ENCODE data around the gene AK1.
A peak's percentile ranks its signal among the peaks of the same experiment; 100 is the strongest.

The AK1 gene

DNA sequence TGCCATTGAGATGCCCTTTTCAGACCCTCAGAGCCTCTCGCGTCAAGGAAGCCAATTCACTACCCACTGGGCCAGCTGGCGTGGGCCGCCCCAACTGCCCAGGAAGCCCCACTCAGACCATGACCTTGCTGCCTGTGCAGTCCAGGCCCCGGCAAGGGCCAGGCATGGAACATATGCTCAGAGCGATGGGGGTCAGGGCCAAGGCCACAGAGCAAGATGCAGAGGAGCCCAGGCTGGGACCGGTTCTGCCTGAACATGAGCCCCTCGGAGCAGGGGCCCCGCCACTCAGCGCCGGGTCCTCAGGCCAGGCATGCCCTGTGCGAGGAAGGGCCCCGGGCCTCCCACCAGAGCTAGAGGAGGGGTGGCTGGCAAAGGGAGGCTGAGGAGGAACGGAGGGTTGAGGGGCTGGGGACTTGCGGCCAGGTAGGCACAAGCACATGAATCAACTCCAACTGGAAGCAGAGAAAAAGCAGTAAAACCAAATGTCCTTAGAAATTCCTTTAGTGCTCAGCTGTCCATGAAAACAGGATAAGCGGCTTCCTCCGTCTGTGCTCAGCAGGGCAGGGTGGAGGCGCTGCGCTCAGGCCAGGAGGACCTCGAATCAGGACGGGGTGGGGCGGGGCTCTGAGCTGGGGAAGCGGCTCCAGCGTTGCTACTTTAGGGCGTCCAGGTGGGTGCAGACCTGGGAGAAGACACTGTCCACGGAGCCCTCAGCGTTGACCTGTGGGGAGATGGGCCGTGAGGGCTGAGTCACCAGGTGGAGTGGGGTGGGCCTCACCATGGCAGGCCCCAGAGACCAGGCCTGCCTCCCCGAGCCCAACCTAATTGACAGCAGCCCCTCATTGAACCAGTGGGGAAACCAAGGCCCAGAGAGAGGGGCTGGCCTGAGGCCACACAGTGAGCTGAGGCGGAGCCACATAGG lies 9.9 kb downstream of the AK1 start:
- no peak for DNase-seq (ENCODE audit: low read depth)

DNA sequence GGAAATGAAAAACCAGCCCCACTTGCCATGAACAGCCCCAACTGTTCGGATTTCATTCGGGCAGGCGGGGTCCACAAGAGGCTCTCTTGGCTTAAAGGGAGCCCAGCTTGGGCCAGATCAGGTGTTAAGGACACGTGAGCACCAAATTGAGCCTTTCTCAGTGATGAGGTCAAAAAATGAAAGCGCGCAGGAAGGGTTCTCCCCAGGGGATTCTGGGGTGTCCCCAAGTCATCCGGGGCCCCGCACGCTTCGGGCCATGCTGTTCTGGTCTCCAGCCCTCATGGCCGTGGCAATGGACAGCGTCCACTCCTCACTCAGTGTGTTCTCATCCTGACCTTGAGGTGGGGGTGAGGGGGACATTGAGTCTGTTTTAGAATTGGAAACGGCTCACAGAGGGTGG lies 10.9 kb downstream of the AK1 start:
- DNase-seq (ENCODE audit: low read depth) = no peak

DNA sequence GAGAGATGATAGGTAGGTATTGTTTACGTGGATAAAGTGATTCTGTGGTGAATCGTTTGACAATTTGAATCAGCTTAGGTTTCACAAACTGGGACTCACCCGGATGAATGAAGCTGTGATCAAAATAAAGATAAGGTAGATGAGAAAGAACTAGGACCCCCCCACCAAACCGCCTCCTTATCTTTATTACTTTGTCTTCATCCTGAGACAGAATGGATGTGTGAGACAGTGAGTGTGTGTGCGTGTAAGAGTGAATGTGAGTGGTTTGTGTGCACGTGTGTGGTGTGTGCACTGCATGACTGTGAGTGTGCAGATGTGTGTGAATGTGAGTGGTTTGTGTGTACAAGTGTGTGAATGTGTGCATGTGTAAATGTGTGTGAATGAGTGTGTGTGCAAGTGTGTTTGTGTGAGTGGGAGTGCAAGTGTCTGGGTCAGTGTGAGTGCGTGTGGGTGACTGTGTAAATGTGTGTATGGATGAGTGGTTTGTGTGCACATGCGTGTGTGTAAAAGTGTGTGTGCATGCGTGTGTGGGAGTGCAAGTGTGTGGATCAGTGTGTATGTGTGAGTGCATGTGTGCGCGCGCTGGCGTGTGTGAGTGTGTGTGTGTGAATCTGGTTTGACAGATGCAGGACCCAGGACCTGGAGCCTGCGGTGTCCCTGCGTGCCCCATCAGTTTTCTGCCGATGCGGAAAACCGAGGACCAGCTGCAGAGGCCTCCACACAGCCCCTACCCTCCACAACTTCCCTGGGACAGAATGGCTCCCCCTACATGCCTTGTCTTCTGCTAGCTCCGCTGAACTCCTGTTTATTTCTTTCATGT lies 11.6 kb downstream of the AK1 start:
- no peak for DNase-seq (ENCODE audit: low read depth)

DNA sequence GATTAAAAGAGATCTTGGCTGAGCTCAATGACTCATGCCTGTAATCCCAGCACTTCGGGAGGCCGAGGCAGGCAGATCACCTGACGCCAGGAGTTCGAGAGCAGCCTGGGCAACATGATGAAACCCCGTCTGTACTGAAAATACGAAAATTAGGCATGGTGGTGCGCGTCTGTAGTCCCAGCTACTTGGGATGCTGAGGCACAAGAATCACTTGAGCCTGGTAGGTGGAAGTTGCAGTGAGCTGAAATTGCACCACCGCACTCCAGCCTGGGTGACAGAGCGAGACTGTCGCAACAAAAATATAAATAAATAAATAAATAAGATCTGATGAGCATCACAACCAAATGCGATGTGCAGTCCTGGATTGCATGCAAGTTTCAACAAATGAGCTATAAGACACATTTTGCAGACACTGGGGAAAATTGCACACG lies 14.3 kb downstream of the AK1 start:
- no peak for DNase-seq (ENCODE audit: low read depth)

DNA sequence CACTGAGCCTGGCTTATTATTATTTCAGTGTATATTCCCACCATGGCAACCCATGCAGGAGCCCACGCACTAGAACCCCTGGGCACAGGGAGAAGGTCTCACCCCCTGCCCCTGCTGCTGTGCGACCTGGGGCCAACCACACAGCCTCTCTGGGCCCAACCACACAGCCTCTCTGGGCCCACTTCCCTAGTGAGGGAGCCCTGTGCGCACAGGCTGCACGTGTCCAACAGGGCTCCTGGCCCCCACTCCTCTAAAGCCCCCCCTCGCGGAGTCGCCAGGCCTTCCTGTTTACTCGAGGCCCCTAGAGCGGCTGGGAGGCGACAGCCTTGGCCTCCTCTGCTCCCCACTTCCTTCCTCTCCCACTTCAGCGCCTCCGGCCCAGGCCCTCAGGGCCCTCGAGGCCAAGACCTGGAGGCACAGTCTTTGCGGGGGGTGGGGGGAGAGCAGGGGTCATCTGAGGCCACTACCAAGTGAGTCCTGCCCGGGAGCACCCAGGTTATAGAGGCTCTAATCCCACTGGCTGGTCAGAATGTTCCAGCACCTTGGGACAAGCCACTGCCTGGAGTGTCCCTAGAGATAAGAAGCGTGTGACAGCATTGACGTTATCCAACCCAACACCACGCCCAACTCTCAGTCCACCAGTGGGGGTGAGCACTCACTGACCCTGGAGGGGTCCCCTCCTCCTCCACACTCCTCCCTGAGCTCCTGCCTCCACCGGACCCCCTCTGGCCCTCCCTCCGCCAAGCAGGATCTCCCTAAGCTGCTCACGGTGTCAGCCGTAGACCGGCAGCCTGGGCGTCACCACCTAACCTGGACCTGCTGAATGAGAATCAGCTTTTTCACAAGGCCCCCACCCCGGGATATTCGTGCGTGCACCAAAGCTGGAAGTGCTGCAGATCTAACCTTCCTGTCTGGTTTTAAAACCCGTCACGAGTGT lies 15.1 kb downstream of the AK1 start:
- peak; percentile 24 for DNase-seq (ENCODE audit: low read depth)

DNA sequence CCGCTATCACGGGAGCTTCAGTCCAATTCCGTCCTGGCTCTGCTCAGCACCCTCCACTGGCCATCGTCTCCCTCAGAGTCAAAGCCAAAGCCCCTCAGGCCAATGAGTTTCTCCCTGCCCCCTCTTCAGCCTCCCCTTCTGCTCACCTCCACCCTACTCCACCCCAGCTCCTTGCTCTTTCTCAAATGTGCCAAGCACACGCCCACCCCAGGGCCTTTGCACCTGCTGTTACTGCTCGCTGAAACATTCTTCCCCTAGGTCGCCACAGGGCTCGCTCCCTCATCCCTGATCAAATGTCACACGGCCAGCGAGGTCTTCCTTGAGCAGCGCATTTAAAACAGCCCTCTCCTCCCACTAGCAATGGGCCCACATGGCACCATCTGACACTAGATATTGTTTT lies 16.7 kb downstream of the AK1 start:
- DNase-seq (ENCODE audit: low read depth) = no peak

DNA sequence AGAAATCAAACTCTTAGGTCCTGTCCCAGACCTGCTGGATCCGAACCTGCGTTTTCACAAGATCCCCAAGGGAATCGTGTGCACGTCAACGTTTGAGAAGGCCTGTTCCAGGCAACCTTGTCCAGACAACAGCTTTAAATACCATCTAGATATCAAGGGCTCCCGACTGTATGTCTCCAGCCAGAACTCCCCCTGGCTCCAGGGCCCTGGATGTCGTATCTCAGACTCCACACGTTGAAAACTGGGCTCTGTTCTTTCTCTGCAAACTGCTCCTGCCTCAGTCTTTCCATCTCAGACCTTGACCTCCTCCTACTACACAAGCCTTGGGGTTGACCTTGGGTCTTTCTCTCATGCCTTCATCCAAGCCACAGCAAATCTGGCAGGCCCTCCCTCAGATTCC lies 17.2 kb downstream of the AK1 start:
- DNase-seq (ENCODE audit: low read depth) = no peak

DNA sequence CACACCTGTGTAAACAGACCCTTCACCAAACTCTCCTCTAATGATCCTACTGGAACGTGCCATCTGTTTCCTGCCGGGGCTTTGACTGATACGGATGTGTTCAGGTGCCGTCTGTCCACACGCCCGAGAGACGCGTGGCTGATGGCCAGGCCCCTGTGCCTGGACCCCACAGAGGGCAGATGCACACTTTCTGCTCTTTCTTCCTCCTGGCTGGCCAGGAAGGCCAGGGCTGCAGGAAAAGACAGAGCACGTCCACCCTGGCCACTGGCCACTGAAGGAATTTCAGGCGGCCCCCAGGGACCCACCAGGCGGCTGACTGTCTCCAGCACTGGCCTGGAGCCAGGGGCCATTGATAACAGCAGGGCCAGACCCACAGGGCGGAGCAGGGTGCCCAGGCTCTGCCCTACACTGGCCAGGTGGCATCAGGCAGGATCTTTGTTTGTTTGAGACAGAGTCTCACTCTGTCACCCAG lies 19.4 kb downstream of the AK1 start:
- no peak for DNase-seq (ENCODE audit: low read depth)

DNA sequence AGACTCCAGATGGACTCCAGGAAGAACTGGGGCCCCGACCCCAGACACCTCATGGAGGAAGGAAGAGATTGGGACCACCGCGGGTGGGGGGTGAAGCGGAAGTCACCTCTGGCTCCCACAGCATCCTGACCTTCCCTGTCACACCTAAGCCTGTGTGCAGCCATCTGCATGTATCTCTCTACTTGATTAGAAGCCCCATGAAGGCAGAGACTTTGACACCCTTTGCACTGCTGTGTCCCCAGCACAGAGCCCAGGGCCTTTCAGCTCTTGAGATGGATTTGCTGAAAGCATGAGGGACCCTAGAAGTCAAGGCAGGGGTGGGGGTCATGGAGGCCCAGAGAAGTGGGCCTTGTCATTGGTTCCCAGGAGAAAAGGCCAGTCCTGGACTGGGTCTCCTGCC lies 20.2 kb downstream of the AK1 start:
- no peak for DNase-seq (ENCODE audit: low read depth)

DNA sequence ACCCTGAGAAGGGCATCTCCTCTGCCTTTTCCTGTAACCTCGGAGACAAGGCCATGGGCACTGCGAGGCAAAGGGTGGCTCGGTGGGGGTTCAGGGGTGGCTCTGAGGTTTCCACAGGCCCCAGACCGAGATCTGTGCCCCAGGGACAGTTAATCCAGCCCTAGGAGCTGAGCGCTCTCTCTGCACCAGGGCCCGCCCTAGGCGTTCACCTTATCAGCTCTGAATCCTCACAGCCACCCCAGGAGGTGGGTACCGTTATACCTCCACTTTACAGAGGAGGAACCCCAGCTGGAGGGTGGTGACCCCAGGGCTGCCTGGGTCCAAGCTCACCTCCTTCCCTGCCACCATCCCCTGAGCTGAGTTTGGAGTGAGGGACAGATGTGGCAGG lies 20.8 kb downstream of the AK1 start:
- DNase-seq (ENCODE audit: low read depth) = no peak

DNA sequence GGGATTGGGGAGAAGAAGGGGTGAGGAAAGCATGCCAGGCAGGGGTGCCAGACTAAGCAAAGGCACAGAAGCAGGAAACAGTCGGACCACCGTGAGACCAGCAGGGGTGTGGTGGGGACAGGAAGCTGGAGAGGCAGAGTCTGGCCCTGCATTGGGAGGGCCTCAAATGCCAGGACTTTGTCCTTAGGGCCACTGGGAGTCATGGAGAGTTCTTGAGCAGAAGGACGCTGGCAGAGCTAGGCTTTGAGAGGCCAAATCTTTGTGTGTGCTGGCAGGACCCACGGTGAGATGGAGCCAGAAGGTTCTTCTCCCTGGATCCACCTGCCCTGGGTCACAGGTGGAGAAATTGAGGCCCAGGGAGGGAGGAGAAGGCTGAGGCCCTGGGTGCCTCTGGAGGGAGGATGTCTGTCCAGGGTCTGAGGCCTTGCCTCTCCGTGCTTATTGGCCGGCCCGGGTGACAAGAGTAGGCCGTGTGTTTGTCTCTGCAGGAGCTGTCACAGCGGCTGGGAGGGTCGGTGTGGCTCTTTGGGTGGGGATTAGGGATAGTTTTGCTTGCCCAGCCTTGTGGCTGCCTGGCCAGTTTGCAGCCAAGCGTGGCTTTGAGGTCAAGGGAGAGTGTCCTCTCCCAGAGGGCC lies 21.3 kb downstream of the AK1 start:
- DNase-seq (ENCODE audit: low read depth) = no peak

DNA sequence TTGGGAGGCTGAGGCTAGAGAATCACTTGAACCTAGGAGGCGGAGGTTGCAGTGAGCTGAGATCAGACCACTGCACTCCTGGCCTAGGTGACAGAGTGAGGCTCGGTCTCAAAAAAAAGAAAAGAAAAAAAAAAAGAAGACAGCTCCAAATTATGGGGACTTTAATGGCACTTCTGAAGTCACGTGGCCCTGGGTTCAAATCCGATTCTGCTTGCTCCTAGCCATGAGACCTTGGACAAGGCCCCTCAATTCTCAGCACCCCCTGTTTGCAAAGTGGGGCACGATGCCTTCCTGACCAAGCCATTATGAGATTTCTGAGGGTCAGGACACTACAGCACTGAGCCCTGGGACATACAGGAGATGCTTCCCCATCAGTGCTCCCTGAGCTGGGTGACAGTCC lies 22.0 kb downstream of the AK1 start:
- no peak for DNase-seq (ENCODE audit: low read depth)

DNA sequence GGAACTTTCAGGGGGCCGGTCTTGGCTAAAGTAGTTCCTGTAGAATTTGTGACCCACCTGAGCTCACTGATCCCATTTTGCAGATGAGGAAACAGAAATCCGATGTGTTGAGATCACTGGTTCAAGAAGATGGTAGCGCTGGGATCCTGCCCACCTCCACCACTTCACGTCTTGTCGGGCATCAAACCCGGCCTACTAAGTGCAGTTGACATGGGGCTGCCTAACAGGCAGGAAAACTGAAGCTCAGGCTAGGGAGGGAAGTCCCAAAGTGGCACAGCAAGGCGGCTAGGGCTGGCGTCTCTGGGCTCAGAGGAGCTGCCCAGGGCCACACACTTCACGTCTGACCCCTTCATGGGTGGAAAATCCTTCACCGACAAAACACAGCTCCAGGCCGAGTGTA lies 22.5 kb downstream of the AK1 start:
- no peak for DNase-seq (ENCODE audit: low read depth)

DNA sequence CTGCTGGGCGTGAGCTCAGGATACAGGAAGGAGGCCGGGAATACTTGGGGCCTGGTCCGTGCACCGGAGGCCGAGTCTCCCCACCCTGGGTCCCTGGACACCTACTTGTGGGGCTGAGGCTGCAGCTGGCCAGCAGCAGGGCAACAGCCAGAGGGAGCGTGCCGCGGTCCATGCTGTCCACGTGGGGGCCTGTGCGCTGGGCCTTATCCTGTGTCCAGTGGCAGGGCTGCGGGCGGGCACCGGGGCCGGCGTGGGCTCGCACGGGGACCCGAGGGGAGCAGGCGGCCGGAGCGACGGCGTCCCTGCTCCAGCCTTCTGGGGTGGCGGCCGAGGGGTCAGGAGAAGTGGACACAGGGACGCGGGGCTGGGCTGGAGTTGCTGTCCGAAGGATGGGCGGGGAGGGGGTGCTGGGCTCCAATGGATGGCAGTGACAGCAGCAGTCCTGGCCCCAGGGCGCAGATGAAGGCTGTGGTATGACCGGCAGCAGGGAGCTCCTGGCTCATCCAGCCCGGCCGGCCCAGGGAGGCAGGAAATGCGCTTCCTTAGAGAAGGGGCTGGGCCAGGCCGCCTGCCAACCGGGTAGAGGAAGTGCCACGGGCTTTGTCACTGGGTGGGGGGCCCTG lies 23.2 kb downstream of the AK1 start, which contains the start of gene ENG:
TSS of gene ENG (minus strand) at position 475 of the 623 bp plus-strand sequence. CDS start at position 172, 303 bp downstream.
- no peak for DNase-seq (ENCODE audit: low read depth)

DNA sequence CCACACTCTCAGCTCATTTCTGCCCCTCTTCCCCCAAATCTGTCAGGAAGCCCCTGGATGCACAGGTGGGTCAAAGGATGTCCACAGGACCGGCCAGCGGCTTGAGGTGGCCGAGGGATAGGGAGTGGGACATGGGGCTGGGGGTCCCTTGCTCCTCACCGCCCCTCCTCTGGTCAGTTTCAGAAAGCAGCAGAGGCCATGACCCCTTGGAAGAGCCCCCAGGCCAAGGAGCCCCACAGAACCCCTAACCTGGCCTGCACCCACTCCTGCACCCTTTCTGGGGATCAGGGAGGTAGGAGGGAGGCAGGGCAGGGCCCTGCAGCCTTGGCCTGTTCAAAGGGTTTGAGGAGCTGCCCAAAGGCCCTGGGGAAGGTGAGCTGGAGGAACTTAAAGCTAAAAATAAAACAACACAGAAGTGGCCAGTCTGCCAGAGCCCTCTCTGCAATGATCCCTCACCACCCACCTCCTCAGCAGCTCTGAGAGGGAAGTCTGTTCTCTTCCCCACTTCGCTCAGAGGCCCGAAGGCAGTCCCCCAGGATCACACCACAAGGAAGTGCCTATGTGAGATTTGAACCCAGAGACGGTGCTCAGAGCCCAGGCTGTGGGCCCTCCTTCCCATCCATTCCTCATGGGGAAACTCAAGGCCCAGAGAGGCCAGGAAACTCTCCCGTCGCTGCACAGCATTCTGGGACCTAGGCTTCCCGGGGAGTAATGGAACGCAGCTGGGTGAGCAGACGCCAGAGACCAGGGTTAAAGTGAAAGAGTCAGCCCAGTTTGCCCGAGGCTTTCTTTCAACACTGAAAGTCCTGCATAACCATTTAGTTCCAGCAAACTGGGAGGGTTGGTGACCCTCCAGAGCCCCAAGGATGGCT lies 23.9 kb downstream of the AK1 start:
- no peak for DNase-seq (ENCODE audit: low read depth)

DNA sequence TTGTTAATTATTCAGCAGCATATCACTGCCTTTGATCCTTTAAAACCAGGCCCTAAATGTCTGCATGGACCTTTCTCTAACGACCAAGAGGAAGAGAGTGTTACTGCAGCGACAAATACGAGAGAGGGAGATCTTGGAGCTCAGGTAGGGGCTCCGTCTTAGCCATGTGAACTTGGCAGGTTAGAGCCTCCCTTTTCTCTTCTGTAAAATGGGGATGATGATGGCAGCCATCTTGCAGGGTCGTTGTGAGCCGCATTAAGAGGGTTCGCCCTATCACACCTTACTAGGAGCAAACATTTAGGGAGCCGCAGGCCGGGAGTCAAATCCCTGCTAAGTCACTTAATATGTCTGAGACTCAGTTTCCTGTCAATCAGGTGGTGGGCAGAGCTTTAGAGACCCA lies 24.6 kb downstream of the AK1 start:
- no peak for DNase-seq (ENCODE audit: low read depth)

DNA sequence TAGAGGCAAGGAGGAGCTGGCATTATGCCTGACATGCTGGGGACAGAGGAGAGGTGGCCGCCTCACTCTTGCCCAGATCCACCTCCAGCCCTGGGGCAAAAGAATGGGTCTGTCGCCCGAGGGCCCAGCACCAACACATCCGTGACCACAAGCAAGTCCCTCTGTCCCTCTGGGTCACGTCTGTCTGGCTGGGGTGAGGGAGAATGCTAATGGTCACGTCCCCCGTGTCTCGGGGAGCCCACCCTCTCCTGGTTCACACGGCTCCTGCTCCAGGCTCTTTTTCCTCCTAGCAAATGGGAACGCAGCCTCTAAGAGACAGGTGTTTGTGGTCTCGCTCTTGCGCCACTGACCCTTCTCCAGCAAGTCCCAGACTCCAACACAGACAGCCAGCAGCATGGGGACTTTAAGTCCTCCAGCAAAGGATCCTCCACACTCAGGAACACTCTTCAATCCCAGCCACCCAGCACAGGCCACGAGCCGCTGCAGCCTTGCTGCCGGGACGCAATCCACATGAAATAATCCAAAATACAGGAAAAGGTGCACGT lies 27.1 kb downstream of the AK1 start:
- no peak for DNase-seq (ENCODE audit: low read depth)

DNA sequence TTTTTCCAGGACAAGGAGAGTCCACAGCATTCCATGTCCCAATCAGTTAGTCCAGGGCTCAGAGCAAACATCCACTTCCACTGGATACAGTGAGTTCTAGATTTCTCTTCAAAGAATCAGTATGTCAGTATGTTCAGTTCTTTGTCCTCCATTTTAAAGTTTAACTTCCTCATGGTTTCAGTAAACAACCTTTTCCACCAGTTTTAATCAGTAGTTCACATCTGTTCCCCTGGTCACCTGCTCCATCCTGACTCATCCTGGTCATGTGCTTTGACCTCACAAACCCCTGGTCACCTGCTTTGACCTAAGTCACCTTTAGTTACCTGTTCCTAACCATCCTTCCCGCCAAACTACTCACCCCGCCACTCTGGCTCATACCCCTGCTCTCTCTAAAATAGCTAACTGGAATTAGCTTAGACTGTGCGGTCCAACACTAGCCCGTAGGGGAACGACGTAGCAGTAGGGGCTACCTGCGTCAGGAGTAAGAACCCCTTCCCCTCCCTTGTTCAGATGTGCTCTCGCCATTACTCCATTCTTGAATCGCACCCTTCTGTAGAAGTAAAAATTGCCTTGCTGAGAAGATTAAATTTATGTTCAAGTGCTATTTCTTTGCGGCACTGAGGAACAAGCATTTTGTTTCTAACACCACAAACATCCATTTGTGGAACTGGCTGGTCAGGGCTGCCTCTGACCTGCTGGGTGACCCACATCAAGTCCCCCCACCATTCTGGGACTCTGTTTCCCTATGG lies 28.5 kb downstream of the AK1 start:
- no peak for DNase-seq (ENCODE audit: low read depth)

All from stimulated activated CD8-positive, alpha-beta memory T cell treated with anti-CD3 and anti-CD28 coated beads, Interleukin-4, amount 100 ng/mL, for 24 hours (primary cell).